Neuronal stem cell (in vitro differentiated cells): ENCODE data around the gene AGK.

ENCODE experiments used
- DNase-seq: peaks from one replicate; pipeline ENCODE4 v3.0.0-alpha.2; 2013; ENCODE audit warnings: low spot score
- H2AFZ ChIP-seq: one replicate; pipeline ENCODE4 v1.6.1; 2013; ENCODE audit warnings: mild to moderate bottlenecking, low read length, inconsistent platforms
- H2AK5ac ChIP-seq: 2 replicates; pipeline ENCODE4 v1.6.1; 2013; ENCODE audit warnings: low read depth, mild to moderate bottlenecking, inconsistent platforms, low read length, moderate library complexity, mixed read lengths
- H2BK120ac ChIP-seq: 2 replicates; pipeline ENCODE4 v1.6.1; 2013; ENCODE audit warnings: low read depth, mild to moderate bottlenecking, inconsistent platforms, low read length, moderate library complexity, mixed read lengths
- H2BK12ac ChIP-seq: one replicate; pipeline ENCODE4 v1.6.1; 2013; ENCODE audit warnings: low read length, inconsistent platforms
- H2BK15ac ChIP-seq: 2 replicates; pipeline ENCODE4 v1.6.1; 2013; ENCODE audit warnings: mild to moderate bottlenecking, low read length, inconsistent platforms, mixed read lengths
- H2BK5ac ChIP-seq: one replicate; pipeline ENCODE4 v1.6.1; 2013; ENCODE audit warnings: inconsistent platforms, mild to moderate bottlenecking, low read length, moderate library complexity
- H3K14ac ChIP-seq: one replicate; pipeline ENCODE4 v1.6.1; 2013; ENCODE audit warnings: low read length, inconsistent platforms
- H3K18ac ChIP-seq: 2 replicates; pipeline ENCODE4 v1.6.1; 2013; ENCODE audit warnings: low read length, inconsistent platforms
- H3K23ac ChIP-seq: 2 replicates; pipeline ENCODE4 v1.6.1; 2013; ENCODE audit warnings: low read depth, mild to moderate bottlenecking, mixed read lengths, low read length, inconsistent platforms; ENCODE audit not compliant: poor library complexity
- H3K27ac ChIP-seq: replicated peaks from 3 replicates; pipeline ENCODE4 v1.5.1; 2013; ENCODE audit warnings: low read length, inconsistent platforms
- H3K27me3 ChIP-seq, 3 experiments: 2 replicates each; pipeline ENCODE4 v1.6.1; 2013; ENCODE audit warnings: low read length in 3 of 3, mild to moderate bottlenecking in 2 of 3, inconsistent platforms in 1 of 3, low read depth in 1 of 3, mixed read lengths in 1 of 3, moderate library complexity in 1 of 3; ENCODE audit not compliant: control insufficient read depth in 3 of 3, insufficient read depth in 3 of 3
- H3K36me3 ChIP-seq, 2 donors: replicated peaks in 1 of 2; 2 replicates each; pipeline ENCODE4 v1.6.1; 2013; ENCODE audit warnings: low read length in 2 of 2; ENCODE audit not compliant: control insufficient read depth in 2 of 2, insufficient read depth in 2 of 2
- H3K4ac ChIP-seq: 2 replicates; pipeline ENCODE4 v1.6.1; 2013; ENCODE audit warnings: inconsistent platforms, mild to moderate bottlenecking, low read length, moderate library complexity
- H3K4me1 ChIP-seq, 2 donors: 1 replicate in 1 of 2; 2 replicates in 1 of 2; pipeline ENCODE4 v1.6.1; 2013; ENCODE audit warnings: low read length in 2 of 2, low read depth in 1 of 2; ENCODE audit not compliant: control insufficient read depth in 2 of 2, insufficient read depth in 1 of 2
- H3K4me2 ChIP-seq: one replicate; pipeline ENCODE4 v1.6.1; 2013; ENCODE audit warnings: mild to moderate bottlenecking, low read length, inconsistent platforms; ENCODE audit not compliant: insufficient read depth, poor library complexity, severe bottlenecking
- H3K4me3 ChIP-seq, 2 donors: 2 replicates each; pipeline ENCODE4 v1.5.1; 2013; ENCODE audit warnings: low read length in 2 of 2, mild to moderate bottlenecking in 2 of 2, inconsistent platforms in 1 of 2, moderate library complexity in 1 of 2
- H3K79me1 ChIP-seq: one replicate; pipeline ENCODE4 v1.6.1; 2013; ENCODE audit warnings: low read depth, mild to moderate bottlenecking, inconsistent platforms, low read length, moderate library complexity
- H3K9ac ChIP-seq: one replicate; pipeline ENCODE4 v1.6.1; 2013; ENCODE audit warnings: mild to moderate bottlenecking, low read depth, low read length, inconsistent platforms; ENCODE audit not compliant: poor library complexity
- H3K9me3 ChIP-seq, 2 donors: replicated peaks in 1 of 2; 2 replicates each; pipeline versions ENCODE3 to v1.6.1; 2013; ENCODE audit warnings: low read length in 2 of 2, mild to moderate bottlenecking in 2 of 2, inconsistent platforms in 1 of 2, low read depth in 1 of 2, mixed read lengths in 1 of 2, moderate library complexity in 1 of 2; ENCODE audit not compliant: control insufficient read depth in 2 of 2, insufficient read depth in 1 of 2
- H4K8ac ChIP-seq: one replicate; pipeline ENCODE4 v1.6.1; 2013; ENCODE audit warnings: low read depth, mild to moderate bottlenecking, inconsistent platforms, low read length, moderate library complexity
- H4K91ac ChIP-seq: one replicate; pipeline ENCODE4 v1.6.1; 2013; ENCODE audit warnings: low read length, low read depth, mild to moderate bottlenecking, inconsistent platforms; ENCODE audit not compliant: poor library complexity
- WGBS, 2 donors: extraction: QIAGEN DNeasy Blood & Tissue Kit; methylation state at CpG; one replicate each; pipeline ENCODE4 v1.1.7; 2013; ENCODE audit warnings: missing lambda C conversion rate in 2 of 2, mixed read lengths in 1 of 2; ENCODE audit not compliant: insufficient read length in 2 of 2, insufficient replicate concordance in 1 of 2; ENCODE audit errors: extremely low coverage in 2 of 2; 5-methylcytosine and 5-hydroxymethylcytosine counted together

The AGK gene

DNA sequence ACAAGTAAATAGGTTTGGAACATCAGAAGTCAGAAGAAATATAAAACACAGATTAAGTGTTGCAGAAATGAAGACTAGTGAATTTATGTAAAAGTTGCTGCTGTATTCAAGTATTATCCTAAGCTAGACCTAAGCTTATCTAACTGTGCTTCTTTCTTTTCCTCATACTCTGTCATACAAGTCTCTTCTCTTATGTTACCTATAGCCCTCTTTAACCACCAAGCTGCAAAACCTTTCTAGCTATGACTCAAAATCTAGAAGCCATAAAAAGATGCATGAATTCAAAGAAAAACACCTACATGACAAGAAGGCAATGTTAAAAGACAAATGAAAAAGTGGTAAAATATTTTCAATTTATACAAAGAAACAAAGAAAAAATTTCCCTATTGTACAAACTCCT, 127.8 kb downstream of the AGK start:
- no peak overlapping the region for H2BK15ac ChIP-seq

DNA sequence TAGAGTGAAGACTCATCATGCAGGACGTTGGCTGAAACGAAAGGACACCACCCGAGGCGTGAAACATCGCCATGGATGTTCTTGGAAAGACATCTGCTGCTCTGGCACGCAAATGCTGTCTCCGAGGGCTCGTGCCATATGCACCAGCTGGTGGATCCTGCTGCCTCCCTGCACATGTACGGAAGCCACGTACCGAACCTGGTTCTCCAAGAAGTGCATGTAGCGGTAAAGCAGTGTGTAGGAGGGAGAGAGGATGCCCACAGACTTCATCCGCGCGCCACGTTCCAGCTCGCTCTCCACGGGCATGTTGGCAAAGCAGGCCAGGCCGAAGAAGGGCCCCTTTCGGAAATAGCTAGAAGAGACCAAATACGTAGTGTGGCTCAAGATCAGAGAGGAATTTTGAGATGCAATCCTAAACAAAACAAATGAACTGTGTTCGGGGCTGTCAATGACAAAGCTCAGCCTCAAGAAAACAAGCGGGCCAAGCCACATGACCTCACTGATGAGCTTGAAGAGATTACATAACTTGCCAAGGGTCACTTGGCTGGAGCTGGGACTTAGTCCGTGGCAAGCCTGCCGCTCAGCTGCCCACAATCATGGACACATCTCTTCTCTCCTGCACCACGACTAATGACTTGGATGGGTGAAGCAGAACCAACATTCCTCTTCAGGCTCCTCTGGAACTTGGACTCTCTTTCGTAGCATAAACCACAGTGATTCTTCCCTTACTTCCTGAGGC, 134.2 kb downstream of the AGK start:
- Histone ChIP-seq H3K9ac (no peak overlapping the region), H3K27ac (no peak overlapping the region), H3K4me3 (no peak overlapping the region), H4K8ac (no peak overlapping the region), H3K14ac (no peak overlapping the region), H3K4me2 (no peak overlapping the region), H2BK5ac (no peak overlapping the region), H2BK15ac (no peak overlapping the region), H3K9me3 (peaks cover 0 to 3% of the 10 kb centered on the region in 2 donors), H3K79me1 (peaks cover 3% of the 10 kb centered on the region), H3K18ac (no peak overlapping the region), H2AFZ (no peak overlapping the region), H2BK120ac (no peak overlapping the region), H3K27me3 (no peaks in the 10 kb centered on the region), H2AK5ac (no peak overlapping the region), H3K4ac (no peak overlapping the region), H3K36me3 (peaks cover 6 to 55% of the 10 kb centered on the region in 2 donors), H4K91ac (no peak overlapping the region), H3K23ac (no peak overlapping the region), H2BK12ac (no peak overlapping the region), H3K4me1 (peaks cover 0 to 2% of the 10 kb centered on the region in 2 donors)
- DNase-seq = no peak
- no CpG with 5 or more reads among the region's 27 CpGs for WGBS, 2 donors

More for the DNA sequence above, 127.8 kb downstream of the AGK start:
- H3K4me3 ChIP-seq = no peak overlapping the region
- H2AK5ac ChIP-seq = no peak overlapping the region
- H3K27me3 ChIP-seq = no peaks in the 10 kb centered on the region
- H4K91ac ChIP-seq = no peak overlapping the region
- H3K4ac ChIP-seq = no peak overlapping the region
- DNase-seq = no peak
- no peak overlapping the region for H2AFZ ChIP-seq
- no peak overlapping the region for H3K23ac ChIP-seq
- no peak overlapping the region for H3K27ac ChIP-seq
- H3K4me2 ChIP-seq = no peak overlapping the region
- peaks cover 1% of the 10 kb centered on the region for H3K79me1 ChIP-seq
- no peak overlapping the region for H2BK5ac ChIP-seq
- no peak overlapping the region for H3K14ac ChIP-seq
- H4K8ac ChIP-seq = no peak overlapping the region
- H3K4me1 ChIP-seq = peaks cover 2 to 5% of the 10 kb centered on the region in 2 donors
- H3K36me3 ChIP-seq = peaks cover 3 to 43% of the 10 kb centered on the region in 2 donors
- H2BK12ac ChIP-seq = no peak overlapping the region
- no peaks in the 10 kb centered on the region for H3K9me3 ChIP-seq
- no peak overlapping the region for H3K18ac ChIP-seq
- H3K9ac ChIP-seq = no peak overlapping the region
- H2BK120ac ChIP-seq = no peak overlapping the region

DNA sequence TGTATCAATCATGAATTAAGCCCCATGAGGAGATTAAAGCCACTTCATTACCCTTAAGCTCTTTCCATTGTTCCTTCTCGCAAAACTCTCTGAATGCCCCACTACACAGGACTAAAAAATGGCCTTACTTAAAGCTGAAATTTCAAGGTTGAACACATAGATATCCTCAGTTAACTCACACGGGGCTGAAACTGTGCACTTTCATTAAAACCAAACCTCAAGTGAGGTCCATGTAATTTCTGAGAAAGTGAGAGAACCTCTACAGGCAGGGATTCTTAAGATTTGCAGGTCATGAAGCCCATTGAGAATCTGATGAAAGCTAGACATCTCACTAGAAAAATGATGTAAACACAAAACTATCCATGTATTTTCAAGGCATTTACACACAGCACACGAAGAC, 134.9 kb downstream of the AGK start:
- H3K4me3 ChIP-seq = no peak overlapping the region
- H2AK5ac ChIP-seq = no peak overlapping the region
- H3K9ac ChIP-seq = no peak overlapping the region
- peaks cover 0 to 3% of the 10 kb centered on the region in 2 donors for H3K9me3 ChIP-seq
- H3K18ac ChIP-seq = no peak overlapping the region
- no peak overlapping the region for H3K4me2 ChIP-seq
- H4K91ac ChIP-seq = no peak overlapping the region
- no peak overlapping the region for H2BK5ac ChIP-seq
- H3K79me1 ChIP-seq = peaks cover 3% of the 10 kb centered on the region
- H3K27me3 ChIP-seq = no peaks in the 10 kb centered on the region
- H3K23ac ChIP-seq = no peak overlapping the region
- H2BK15ac ChIP-seq = no peak overlapping the region
- H2BK12ac ChIP-seq = no peak overlapping the region
- no peak overlapping the region for H2AFZ ChIP-seq
- H3K36me3 ChIP-seq = peaks cover 6 to 50% of the 10 kb centered on the region in 2 donors
- no peak for DNase-seq
- no peak overlapping the region for H3K14ac ChIP-seq
- no peak overlapping the region for H3K27ac ChIP-seq
- no peak overlapping the region for H2BK120ac ChIP-seq
- no CpG with 5 or more reads among the region's 3 CpGs for WGBS, 2 donors
- H4K8ac ChIP-seq = no peak overlapping the region
- peaks cover 0 to 2% of the 10 kb centered on the region in 2 donors for H3K4me1 ChIP-seq
- no peak overlapping the region for H3K4ac ChIP-seq

DNA sequence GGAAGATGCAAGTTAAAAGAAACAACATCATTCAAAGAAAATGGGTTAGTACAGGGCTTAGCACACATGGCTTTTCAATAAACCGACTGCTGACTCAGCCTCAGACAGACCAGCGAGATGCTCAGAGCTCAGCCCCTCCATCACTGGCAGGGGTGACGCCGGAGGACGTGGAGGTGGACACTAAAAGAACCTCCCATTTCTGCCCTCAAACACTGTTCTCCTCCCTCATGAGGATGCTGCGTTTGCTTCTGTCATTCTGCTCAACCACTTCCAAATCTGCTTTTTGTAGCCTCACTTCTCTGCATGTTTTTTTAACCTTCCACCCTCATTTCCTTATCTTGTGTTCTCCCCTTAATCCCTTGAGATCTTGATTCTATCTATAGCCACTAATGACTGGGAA, 135.5 kb downstream of the AGK start:
- no peak overlapping the region for H3K14ac ChIP-seq
- no CpG with 5 or more reads among the region's 6 CpGs for WGBS, 2 donors
- no peak overlapping the region for H4K91ac ChIP-seq

More for the DNA sequence above, 135.5 kb downstream of the AGK start:
- Histone ChIP-seq H3K4me3 (no peak overlapping the region), H3K4me2 (no peak overlapping the region), H2BK12ac (no peak overlapping the region), H2AK5ac (no peak overlapping the region), H3K18ac (no peak overlapping the region), H3K4ac (no peak overlapping the region), H3K36me3 (peaks cover 6 to 45% of the 10 kb centered on the region in 2 donors), H3K4me1 (peaks cover 0 to 2% of the 10 kb centered on the region in 2 donors), H2AFZ (no peak overlapping the region), H3K27me3 (no peaks in the 10 kb centered on the region), H2BK120ac (no peak overlapping the region), H4K8ac (no peak overlapping the region), H3K9ac (no peak overlapping the region), H2BK15ac (no peak overlapping the region), H3K23ac (no peak overlapping the region), H3K9me3 (peaks cover 0 to 3% of the 10 kb centered on the region in 2 donors), H3K79me1 (peaks cover 3% of the 10 kb centered on the region), H3K27ac (no peak overlapping the region), H2BK5ac (no peak overlapping the region)
- DNase-seq = no peak
